ENCODE data around the gene THOP1.

THOP1 gene

DNA sequence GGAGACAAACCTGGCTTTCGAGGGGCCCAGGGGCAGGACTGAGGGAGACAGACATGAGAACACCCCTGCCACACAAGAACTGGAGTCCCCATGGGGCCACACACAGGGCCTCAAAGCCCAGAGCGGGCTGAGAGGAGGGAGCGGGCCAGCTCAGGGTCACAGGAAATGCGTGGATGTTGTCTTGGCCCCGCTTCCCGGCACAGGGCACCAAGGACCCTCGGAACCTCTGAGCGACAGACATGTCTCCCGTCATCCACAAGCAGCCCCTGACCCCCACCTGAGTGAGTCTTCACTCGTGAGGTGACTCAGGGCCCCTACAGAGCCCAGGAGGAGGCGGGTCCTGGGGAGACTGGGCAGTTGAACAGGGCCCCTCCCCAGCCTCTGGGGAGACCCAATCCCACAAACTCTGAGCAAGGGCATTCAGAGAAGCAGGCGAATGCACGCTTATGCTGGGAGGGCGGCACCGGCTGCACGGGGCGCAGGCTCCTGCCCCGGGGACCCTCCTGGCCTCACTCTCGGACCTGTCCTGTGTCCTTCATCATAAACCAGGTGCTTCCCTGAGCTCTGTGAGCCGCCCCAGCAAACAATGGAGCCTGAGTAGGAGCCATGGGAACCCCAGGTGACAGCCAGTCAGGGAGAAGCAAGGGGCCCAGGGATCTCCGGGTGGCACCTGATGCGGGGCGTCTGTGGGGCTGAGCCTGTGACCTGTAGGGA lies 22.4 kb upstream of the THOP1 start:
- no peak for DNase-seq

DNA sequence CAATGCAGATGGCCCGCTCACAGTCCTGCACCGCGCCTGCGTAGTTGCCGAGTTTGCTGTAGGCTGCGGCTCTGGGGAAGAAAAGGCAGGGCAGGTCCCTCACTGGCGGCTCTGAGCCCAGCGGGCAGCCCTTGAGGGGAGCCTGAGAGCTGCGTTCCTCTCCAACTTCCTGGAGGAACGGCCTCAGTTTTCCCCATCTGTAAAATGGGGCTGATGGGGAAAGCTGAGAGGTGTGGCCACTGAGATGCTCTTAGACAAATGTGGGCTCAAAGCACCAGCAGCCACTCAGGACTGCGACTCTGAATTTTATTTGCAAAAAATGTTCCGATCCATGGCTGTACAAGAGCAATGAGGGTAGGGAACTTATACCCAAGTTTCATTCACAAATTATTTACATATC lies 21.6 kb upstream of the THOP1 start:
- no peak for DNase-seq

DNA sequence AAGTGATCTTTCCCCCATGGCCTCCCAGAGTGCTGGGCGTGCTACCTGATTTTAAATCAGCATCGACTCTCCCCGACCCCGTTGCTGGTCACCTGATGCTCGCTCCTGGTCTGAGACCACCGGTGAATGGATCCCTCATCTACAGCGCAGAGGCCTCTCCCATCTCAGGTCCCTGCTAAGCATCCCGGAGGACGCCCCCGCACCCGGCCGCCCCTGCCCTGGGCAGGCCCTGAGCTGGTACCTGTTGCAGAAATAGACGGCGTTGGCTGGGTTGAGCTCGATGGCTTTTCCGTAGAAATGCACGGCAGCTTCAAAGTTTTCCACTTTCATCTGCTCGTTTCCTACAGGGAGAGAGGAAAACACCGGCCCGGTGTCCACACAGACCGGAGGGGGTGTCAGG lies 20.4 kb upstream of the THOP1 start:
- DNase-seq, result no peak

DNA sequence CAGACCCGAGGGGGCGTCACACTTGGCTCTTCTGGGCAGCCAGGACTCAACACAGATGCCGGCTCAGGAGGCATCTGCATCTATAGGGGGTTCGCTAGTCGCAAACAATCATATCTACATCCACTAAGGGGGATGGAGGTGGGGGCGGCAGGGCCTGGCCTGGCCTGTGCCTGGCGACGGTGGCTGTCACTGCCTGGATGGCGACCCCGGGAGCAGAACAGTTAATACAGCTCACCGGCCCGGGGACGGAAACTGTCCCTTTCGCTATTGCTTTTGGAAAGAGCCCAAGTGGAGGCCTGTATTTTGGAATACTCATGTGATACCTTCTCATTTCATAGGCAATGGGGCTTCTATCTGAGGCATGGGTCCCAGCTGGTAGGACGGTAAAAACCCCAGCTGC lies 19.9 kb upstream of the THOP1 start:
- no peak for DNase-seq

DNA sequence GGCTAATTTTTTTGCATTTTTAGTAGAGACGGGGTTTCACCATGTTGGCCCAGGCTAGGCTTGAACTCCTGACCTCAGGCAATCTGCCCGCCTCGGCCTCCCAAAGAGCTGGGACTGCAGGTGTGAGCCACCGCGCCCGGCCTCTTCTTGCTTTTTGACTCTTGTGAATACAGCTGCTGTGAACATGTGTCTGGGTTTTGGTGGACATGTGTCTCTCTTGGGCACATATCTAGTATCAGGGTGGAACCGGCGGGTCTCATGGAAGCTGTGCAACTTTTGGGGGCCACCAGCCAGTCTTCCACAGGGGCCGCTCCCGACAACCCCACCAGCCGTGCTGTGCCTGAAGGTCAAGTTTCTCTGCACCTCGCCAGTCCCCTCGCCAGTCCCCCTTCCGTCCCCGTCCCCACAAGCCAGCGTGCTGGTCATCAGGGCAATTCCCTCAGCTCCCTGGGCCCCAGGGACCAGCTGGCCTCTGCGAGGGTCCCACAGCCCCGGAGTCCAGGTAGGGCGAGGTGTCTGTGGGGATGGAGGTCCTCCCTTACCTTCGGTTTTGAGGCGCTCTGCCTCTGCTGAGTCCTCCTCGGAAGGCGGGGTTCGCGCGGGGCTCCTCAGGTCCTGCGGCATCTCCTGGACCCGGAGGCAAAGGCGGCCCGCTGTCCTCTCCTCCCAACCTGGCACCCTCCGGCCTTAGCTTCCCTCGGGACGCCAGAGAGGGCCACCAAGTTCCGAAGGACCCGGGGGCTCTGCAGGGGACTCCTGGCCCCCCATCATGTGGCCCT lies 18.5 kb upstream of the THOP1 start:
- no peak for DNase-seq

DNA sequence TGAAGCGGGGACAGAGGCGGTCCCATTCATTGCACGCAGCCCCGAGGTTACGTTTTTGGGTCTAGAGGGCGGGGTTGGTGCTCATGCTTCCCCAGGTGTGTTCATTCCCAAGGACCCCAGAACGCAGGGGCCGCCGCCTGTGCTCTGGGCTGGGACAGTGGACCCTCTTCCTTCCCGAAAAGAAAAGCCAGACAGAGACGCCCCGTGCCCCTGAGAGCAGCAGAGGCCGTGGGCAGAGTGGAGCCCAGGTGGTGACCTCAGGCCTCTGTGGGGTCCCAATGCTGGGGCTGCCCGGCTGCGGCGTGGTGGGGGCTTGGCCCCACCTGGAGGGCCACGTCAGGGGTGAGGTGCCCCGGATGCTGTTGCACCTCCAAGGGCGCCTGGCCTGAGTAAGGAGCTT lies 17.6 kb upstream of the THOP1 start:
- DNase-seq, result no peak

DNA sequence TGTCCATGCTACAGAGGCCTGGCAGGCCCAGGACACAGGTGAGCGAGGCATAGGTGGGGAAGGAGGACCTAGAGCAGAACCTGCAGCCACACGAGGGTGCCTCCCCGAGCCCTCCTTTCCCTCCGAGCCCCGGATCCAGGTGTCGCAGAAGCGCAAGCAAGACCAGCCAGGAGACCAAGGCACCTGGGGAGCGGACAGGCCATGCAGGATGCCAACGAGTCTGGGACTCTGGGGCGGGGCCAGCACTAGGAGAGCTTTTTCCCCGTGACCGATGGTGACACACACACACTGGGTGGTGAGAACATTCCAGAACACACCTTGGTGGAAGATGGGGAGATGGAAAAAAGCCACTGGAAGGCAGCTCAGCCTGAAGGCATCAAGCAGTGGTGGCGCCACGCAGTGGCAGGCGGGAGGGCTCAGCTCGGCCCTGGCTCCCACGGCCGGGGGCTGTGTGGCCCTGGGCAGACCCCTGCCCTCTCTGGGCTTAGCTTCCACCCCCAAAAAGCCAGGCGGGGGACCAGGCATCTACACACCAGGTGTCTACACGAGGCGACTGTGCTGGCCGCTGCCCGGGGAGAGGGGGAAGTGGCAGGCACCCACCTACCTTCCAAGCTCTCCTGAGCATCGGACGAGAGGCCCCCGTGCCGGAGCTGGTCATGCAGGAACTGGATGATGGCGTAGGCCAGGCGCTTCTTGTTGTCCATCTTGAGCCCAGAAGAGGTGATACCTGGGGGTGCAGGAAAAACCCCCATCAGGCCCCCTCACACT lies 16.8 kb upstream of the THOP1 start:
- DNase-seq, result no peak

DNA sequence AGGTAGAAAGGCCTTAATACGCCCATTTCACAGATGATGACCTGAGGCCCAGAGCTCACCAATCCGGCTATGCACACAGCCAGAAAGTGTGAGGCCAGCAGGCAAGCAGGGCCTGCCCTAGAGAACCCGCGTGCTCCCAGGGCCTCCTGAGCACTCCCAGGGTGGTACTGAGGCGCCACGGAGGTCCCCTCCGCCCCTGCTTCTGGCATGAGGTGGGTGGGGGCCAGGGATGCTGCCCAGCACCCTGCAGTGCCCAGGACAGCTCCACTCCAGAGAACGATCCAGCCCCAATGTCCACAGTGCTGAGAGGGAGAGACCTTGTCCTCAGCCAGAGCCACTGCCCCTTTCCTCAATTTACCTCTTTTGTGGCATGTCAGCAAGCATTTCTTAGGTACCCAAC lies 16.1 kb upstream of the THOP1 start:
- DNase-seq, result no peak

DNA sequence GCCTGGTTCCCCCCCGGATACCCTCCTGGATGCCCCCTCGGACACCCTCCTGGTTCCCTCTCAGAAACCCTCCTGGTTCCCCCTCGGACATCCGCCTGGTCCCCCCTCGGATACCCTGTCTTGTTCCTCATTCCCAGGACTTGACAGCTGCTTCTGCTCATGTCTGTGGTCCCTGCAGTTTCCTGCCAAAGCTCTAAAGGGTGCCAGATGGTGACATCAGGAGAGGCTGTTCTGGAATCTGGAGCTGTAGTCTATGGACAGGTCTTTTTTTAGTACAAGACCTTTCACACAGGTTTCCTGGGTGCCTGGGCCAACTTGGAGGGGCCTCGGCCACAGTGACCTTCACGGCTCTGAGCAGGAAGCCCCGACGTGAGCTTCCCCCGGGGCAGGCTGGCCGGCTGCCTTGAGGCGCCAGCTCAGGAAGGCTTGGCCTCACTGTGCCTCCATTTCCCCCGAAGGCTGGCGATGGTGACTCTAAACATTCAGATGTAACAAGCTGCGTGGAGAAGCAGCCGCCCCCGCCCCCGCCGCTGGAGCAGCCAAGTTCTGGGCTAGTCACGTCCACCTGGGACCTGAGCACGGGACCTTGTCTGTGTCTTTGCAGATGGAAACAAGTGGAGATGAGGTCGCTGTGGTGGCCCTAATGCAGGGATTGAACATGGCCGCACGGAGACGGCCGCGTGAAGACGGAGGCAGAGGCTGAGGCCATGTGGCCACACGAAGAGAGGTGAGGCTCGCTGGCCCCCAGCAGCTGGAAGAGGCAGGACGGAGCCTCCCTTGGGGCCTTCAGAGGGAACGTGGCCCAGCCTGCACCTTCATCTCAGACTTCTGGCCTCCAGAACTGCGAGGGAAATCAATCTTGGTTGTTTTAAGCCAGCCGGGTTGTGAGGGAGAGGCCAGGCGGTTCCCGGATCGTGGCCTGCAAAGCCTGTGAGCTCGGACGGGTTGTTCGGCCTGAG lies 15.0 kb upstream of the THOP1 start:
- DNase-seq, result no peak

DNA sequence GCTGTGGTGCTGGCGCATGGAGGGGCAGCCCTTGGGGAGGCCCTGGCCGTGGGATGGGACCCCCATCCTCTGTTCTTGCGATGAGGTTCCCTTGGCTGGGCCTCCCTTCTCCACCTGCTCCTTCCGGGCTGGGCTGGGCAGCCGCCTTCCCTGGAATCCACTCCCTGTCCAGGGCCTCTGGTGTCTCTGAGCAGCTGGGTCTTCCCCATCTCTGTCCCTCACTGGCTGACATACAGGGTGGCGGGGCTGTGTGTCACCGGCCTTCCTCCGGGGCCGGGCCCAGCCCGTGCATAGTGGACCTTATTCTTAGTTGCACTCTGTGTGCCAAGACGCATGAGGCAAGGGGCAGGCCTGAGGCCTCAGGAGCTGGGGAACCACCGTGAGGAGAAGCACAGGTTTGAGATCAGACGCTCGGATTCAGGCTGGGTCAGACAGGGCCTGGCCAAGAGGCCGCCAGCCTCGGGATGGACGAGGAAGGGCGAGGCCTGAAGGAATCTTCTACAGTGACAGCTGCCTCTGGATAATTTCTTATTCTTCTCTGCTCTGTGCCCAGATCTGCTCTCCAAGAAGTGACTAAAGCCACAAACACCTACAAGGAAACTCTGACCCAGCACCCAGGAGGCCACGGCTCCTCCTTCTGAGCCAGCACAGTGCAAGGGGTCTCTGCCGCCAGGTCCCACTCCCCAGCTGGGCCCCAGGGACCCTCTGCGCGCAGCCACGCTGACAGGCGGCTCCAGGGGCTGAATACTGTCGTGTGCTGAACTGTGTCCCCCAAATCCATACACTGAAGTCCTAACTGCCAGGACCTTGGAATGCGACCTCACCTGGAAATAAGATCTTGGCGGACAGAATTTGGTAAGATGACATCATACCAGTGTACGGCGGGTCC lies 13.3 kb upstream of the THOP1 start:
- no peak for DNase-seq

DNA sequence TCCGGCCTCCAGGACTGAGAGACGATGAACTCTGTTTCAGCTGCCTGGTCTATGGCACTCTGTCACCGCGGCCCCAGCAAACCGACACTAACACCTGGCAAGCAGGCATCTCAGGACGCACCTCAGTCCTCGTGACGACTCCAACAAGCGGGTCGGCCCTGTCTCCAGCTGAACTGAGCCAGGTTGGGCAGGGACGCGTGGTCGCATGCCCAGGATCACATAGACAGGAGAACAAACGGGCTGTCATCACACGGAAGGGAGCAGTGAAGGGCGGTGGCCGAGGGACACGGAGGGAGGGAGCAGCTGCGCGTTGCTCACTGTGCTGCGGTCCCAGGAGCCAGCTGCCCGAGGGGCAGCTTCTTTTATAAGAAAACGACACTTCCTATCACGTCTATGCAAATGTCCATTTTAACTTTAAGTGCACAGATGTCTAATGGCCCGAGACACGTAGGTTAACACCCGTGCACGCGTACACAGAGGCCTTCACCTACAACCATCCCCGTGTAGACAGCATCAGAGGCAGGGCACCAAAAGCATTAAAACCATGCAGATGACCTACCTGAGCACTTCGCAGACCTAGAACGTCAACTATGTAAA lies 11.1 kb upstream of the THOP1 start:
- DNase-seq, result no peak

DNA sequence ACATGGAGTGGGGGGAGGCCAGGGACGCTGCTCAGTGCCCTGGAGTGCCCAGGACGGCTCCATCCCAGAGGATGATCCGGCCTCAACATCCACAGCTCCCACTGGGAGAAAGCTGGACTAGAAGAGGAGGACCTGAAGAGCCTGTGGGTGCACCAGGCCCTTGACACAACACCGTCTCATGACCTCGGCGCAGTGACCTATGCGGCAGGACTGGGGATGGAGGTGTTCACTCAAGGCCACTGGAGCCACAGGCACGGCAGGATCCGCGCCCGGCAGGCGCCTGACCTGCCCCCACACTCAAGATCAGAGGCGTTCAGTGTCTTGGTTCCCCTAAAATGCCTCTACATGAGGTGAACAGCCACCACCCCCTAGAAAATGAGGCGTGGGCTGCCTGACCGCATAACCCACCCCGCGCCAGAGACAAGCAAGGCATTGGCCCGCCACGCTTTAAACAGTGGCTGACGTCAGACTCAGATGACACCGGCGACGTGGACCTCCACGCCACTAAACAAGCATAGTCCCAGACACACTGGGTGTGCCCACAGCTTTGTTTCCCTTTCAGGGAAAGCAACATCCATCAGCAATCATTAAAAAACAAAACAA lies 10.2 kb upstream of the THOP1 start:
- DNase-seq, result peak; percentile 19

DNA sequence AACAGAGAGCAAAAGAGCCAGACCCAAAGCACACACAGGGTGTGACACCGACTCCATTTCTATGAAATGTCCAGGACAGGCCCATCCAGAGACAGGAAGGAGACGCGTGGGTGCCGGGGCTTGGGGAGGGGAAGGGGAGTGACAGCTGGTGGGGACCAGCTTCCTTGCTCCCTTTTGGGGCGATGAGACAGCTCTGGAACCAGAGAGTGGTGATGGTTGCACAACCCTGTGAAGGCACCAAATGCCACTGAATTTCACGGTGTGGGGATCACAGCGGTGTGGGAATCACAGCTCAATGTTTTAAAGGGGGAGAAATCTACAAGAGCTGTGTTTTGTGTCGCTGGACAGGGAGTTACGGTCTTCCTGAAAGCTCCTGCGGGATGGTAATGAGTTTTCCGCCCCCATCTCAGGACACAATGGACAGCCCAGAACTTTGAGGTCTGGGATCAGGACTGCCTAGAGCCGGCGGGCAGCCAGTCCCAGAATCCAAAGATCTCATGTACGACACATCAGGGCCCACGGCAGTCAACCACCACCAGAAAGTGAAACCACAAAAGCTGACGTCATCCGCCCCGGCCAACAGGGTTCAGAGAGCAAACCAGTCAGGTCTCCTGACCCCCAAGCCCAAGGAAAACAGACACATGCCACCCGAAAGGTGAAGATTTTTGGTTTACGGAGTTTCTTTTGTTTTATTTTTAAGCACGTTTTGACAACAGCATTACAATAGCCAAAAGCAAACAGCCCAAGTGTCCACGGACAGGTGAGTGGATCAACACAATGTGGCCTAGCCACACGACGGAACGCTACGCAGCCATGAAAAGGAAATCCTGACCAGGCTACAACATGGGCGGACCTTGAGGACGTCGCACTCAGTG lies 9.5 kb upstream of the THOP1 start:
- peak; percentile 70 for DNase-seq

DNA sequence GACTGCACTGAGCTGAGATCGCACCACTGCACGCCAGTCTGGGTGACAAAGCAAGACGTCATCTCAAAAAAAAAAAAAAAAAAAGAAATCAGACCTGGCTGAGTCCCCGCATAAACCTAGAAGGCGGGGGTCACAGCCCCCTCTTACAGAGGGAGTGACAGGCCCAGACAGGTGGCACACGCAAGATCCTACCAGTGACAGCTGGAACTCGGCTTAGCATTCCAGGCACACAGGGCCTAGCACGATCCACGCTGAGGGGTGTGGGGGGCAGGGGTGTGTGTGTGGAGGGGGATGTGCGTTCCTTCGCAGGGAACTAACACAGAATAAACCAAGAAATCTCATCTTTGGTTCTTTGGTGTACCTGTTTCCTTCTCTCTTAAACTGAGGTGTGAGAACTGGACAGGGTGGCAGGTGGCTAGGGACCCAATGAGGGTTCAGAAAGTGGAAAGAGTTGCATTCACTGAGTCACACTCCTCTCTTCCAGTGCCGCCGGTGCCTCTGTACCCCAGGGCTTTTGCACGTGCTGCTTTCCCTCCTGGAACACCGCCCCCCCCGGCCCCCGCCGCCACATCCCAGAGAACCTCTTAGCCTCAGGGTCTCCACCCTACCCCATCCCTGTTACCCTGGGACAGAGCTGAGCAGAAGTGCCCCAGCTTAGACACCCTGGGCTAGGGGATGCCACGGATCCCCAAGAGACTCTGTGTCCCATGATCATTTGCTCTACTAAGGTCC lies 7.2 kb upstream of the THOP1 start:
- no peak for DNase-seq

DNA sequence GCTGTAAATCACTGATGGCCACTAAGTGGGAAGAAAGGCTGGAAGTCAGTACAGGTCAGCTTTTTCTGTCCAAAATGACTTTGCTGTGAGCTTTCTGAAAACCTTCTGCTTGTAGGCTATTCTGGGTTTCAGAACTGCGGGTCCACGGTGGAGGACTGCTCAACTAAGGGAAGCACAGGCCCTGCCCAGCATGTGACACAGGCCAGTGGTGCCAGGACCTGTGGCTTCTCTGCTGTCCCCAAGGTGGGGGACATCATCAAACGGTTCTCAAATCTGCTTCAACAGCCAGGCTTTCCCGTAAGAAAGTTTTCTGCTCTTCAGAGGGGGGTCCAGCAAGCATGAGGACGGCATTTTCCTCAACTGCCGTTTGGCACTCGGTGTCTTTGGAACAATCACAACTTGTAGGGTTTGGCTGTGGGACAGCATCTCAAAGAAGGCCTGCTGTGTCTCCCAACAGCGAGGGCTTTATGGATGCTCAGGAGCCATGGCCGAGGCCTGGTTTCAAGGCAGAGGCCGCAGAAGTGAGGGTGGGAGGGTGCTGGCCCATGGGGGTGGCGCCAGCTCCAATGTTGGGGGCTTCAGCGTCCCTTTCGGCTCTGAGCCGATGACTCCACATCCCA lies 6.1 kb upstream of the THOP1 start:
- no peak for DNase-seq

DNA sequence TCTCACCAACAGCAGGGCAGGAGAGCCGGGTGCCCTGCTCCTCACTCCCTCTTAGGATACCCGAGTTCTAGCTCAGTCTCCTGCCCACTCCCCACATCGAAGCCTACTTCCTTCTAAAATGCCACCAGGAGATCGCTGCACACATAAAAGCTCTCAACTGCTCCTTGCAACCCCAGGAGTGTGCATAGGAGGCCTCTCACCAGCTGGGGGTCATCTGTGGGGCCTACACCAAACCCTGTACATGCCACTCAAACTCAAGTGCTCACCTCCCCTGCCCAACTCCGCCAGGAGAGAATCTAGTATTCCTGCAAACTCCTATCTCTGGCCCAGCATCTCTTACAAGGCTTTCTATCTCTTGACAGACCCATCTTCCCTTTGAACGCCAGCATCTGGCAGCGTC lies 5.0 kb upstream of the THOP1 start:
- DNase-seq, result no peak

DNA sequence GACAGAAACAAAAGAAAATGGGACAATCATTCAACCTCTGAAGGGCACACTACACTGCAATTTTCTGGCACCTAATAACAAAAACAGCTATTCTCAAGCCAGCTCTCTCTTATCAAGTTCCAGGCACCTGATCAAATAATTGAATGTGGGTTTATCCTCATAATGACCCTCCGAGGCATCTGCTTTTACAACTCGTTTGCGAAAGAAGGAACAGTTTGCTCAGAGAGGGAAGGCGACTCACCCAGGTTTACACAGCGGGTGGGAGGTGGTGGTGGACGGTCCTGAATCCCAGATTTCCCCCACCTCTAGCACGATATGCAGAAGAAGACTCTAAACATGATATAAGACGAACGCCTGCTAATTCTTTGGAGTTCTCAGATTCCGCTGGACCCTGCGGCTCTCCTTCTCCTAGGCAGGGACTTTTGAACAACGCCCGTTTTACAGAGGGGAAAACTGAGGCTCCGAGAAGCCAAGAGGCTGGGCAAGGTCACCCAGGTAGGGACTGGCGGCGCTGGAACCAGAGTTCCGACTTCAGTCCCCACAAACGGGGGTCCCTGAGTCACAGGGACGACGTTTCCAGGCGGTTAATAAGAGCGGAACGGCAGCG lies 2.9 kb upstream of the THOP1 start:
- DNase-seq, result no peak

All from CD4-positive, alpha-beta T cell treated with Interferon gamma for 1 hour (primary cell).